IMR-90 (cell line): Measurements from ENCODE around the gene ODF2. TPM values are rescaled to one million over a fixed set of nuclear protein-coding genes. Genes with fewer than 3 reads are reported as not detected.

ENCODE experiments used
- ATAC-seq: fragments of 200-7000 bp; cut with Tn5 transposase; 2 replicates; pipeline ENCODE4 v1.9.1; 2020; ENCODE audit warnings: low read depth, mild to moderate bottlenecking, moderate library complexity
- BruUV-seq: library from RNA; stranded (reverse); fragments of 400-500 nt; replicated peaks from 2 replicates; lab custom pipeline; 2021; lab: Mats Ljungman, UMichigan
- CTCF ChIA-PET: fragments of 300-600 bp; formaldehyde crosslinking; extraction: SDS; loops from one replicate; lab custom pipeline; 2021; ENCODE audit warnings: antibody characterized with exemption; lab: Yijun Ruan, JAX
- POLR2A ChIA-PET: fragments of 300-600 bp; sonication (Branson Sonifier 250); formaldehyde crosslinking; loops from one replicate; lab custom pipeline; 2022; ENCODE audit warnings: antibody characterized with exemption; ENCODE audit not compliant: unreplicated experiment; lab: Charles Lee
- DNase-seq: peaks from one replicate; pipeline ENCODE4 v3.0.0; 2013
- H2AFZ ChIP-seq: replicated peaks from 2 replicates; pipeline ENCODE3; 2013; ENCODE audit warnings: low read length, mild to moderate bottlenecking; ENCODE audit not compliant: poor library complexity
- H2AK5ac ChIP-seq: 2 replicates; pipeline ENCODE4 v1.6.1; 2013; ENCODE audit warnings: low read depth, low read length, inconsistent platforms
- H2AK9ac ChIP-seq: replicated peaks from 2 replicates; pipeline ENCODE3; 2013; ENCODE audit warnings: mild to moderate bottlenecking, low read depth, low read length, moderate library complexity; ENCODE audit not compliant: poor library complexity
- H2BK120ac ChIP-seq: 2 replicates; pipeline ENCODE4 v1.6.1; 2013; ENCODE audit warnings: low read depth, low read length, inconsistent platforms
- H2BK15ac ChIP-seq: 3 replicates; pipeline ENCODE4 v1.6.1; 2013; ENCODE audit warnings: low read depth, low read length, inconsistent platforms
- H2BK20ac ChIP-seq: 2 replicates; pipeline ENCODE4 v1.6.1; 2013; ENCODE audit warnings: low read depth, mild to moderate bottlenecking, inconsistent platforms, low read length, moderate library complexity
- H2BK5ac ChIP-seq: 2 replicates; pipeline ENCODE4 v1.6.1; 2013; ENCODE audit warnings: mild to moderate bottlenecking, low read depth, low read length, inconsistent platforms; ENCODE audit not compliant: poor library complexity, severe bottlenecking
- H3K14ac ChIP-seq: replicated peaks from 2 replicates; pipeline ENCODE4 v1.6.1; 2013; ENCODE audit warnings: low read depth, low read length, inconsistent platforms
- H3K18ac ChIP-seq: 2 replicates; pipeline ENCODE4 v1.6.1; 2013; ENCODE audit warnings: low read depth, low read length, control low read depth
- H3K23ac ChIP-seq: 2 replicates; pipeline ENCODE4 v1.6.1; 2013; ENCODE audit warnings: low read depth, low read length, inconsistent platforms
- H3K27ac ChIP-seq: 2 replicates; pipeline ENCODE4 v1.5.1; 2013; ENCODE audit warnings: mild to moderate bottlenecking, control low read depth, low read length; ENCODE audit not compliant: insufficient read depth
- H3K27me3 ChIP-seq: 2 replicates; pipeline ENCODE4 v1.6.1; 2013; ENCODE audit warnings: low read length; ENCODE audit not compliant: control insufficient read depth, insufficient read depth
- H3K36me3 ChIP-seq: 2 replicates; pipeline ENCODE4 v1.6.1; 2013; ENCODE audit warnings: low read length, mixed read lengths; ENCODE audit not compliant: control insufficient read depth, insufficient read depth
- H3K4ac ChIP-seq: 2 replicates; pipeline ENCODE4 v1.6.1; 2013; ENCODE audit warnings: low read depth, low read length, inconsistent platforms
- H3K4me1 ChIP-seq: 2 replicates; pipeline ENCODE4 v1.6.1; 2013; ENCODE audit warnings: low read length, mixed read lengths; ENCODE audit not compliant: control insufficient read depth, insufficient read depth
- H3K4me2 ChIP-seq: 2 replicates; pipeline ENCODE4 v1.6.1; 2013; ENCODE audit warnings: low read depth, mild to moderate bottlenecking, control low read depth, low read length, moderate library complexity
- H3K4me3 ChIP-seq: 2 replicates; pipeline ENCODE4 v1.5.1; 2013; ENCODE audit warnings: low read depth, mild to moderate bottlenecking, control low read depth, low read length, moderate library complexity; ENCODE audit not compliant: insufficient read depth
- H3K56ac ChIP-seq: 2 replicates; pipeline ENCODE4 v1.6.1; 2013; ENCODE audit warnings: low read length, inconsistent platforms; ENCODE audit not compliant: insufficient read depth; ENCODE audit errors: extremely low read depth
- H3K79me1 ChIP-seq, 2 experiments: 2 replicates each; pipeline ENCODE4 v1.6.1; 2013; ENCODE audit warnings: low read length in 2 of 2, inconsistent platforms in 1 of 2, low read depth in 1 of 2
- H3K9ac ChIP-seq: 2 replicates; pipeline ENCODE4 v1.6.1; 2013; ENCODE audit warnings: low read depth, low read length, control low read depth
- H3K9me1 ChIP-seq: 2 replicates; pipeline ENCODE4 v1.6.1; 2013; ENCODE audit warnings: low read length, inconsistent platforms; ENCODE audit not compliant: insufficient read depth
- H3K9me3 ChIP-seq: 2 replicates; pipeline ENCODE4 v1.6.1; 2013; ENCODE audit warnings: low read length; ENCODE audit not compliant: control insufficient read depth, insufficient read depth
- H4K20me1 ChIP-seq: 2 replicates; pipeline ENCODE4 v1.6.1; 2013; ENCODE audit warnings: low read length, inconsistent platforms; ENCODE audit not compliant: insufficient read depth
- H4K5ac ChIP-seq: 2 replicates; pipeline ENCODE4 v1.6.1; 2013; ENCODE audit warnings: mild to moderate bottlenecking, low read depth, low read length, control low read depth
- H4K8ac ChIP-seq, 2 experiments: 2 replicates each; pipeline ENCODE4 v1.6.1; 2013; ENCODE audit warnings: low read depth in 2 of 2, low read length in 2 of 2, control low read depth in 1 of 2, inconsistent platforms in 1 of 2
- H4K91ac ChIP-seq: 2 replicates; pipeline ENCODE4 v1.6.1; 2013; ENCODE audit warnings: low read depth, low read length, inconsistent platforms; ENCODE audit not compliant: insufficient read depth
- BHLHE40 ChIP-seq: fragments of 150-350 bp; IDR thresholded peaks from 2 replicates; pipeline ENCODE4 v1.6.1; 2016; ENCODE audit warnings: mild to moderate bottlenecking, low read depth, low read length
- CHD1 ChIP-seq: IDR thresholded peaks from 2 replicates; pipeline ENCODE4 v1.6.1; 2012; ENCODE audit warnings: low read depth, low read length, improper control_type of control experiment
- CTCF ChIP-seq: conservative IDR thresholded peaks from 2 replicates; pipeline ENCODE4 v1.5.1; 2012; ENCODE audit warnings: mild to moderate bottlenecking, low read depth, low read length, improper control_type of control experiment
- ELK1 ChIP-seq: fragments of 150-350 bp; IDR thresholded peaks from 2 replicates; pipeline ENCODE4 v1.6.1; 2016; ENCODE audit warnings: low read depth, mild to moderate bottlenecking, low read length, moderate library complexity, borderline replicate concordance
- FOS ChIP-seq: fragments of 150-350 bp; IDR thresholded peaks from 2 replicates; pipeline ENCODE4 v1.6.1; 2016; ENCODE audit warnings: low read depth, low read length
- MAFK ChIP-seq: IDR thresholded peaks from 2 replicates; pipeline ENCODE4 v1.6.1; 2012; ENCODE audit warnings: low read depth, low read length, improper control_type of control experiment
- MAZ ChIP-seq: IDR thresholded peaks from 2 replicates; pipeline ENCODE4 v1.6.1; 2012; ENCODE audit warnings: low read depth, mild to moderate bottlenecking, low read length, improper control_type of control experiment, moderate library complexity, borderline replicate concordance
- MXI1 ChIP-seq: IDR thresholded peaks from 2 replicates; pipeline ENCODE4 v1.6.1; 2012; ENCODE audit warnings: low read depth, mild to moderate bottlenecking, low read length, moderate library complexity, borderline replicate concordance
- POLR2A ChIP-seq: IDR thresholded peaks from 2 replicates; pipeline ENCODE4 v1.6.1; 2012; ENCODE audit warnings: mild to moderate bottlenecking, low read depth, low read length
- RAD21 ChIP-seq: IDR thresholded peaks from 2 replicates; pipeline ENCODE4 v1.6.1; 2012; ENCODE audit warnings: low read length, improper control_type of control experiment
- RFX5 ChIP-seq: IDR thresholded peaks from 2 replicates; pipeline ENCODE4 v1.8.0; 2012; ENCODE audit warnings: low read depth, mild to moderate bottlenecking, low read length, moderate library complexity
- SMC3 ChIP-seq: fragments of 150-350 bp; IDR thresholded peaks from 2 replicates; pipeline ENCODE4 v1.6.1; 2016; ENCODE audit warnings: low read depth, mild to moderate bottlenecking, antibody characterized with exemption, low read length, moderate library complexity
- USF2 ChIP-seq: fragments of 150-350 bp; IDR thresholded peaks from 2 replicates; pipeline ENCODE4 v1.6.1; 2017; ENCODE audit warnings: mild to moderate bottlenecking, antibody characterized with exemption, low read length, low read depth
- WGBS, 2 experiments: methylation state at CpG; one replicate each; pipeline versions ENCODE4 v1.1.5 to v1.1.7; 2013; ENCODE audit warnings: missing lambda C conversion rate in 2 of 2; ENCODE audit not compliant: insufficient read length in 1 of 2; ENCODE audit errors: extremely low coverage in 2 of 2; 5-methylcytosine and 5-hydroxymethylcytosine counted together
- dilution Hi-C: fragments of 300-500 bp; cut with HindIII; formaldehyde crosslinking; loops from one replicate; pipeline ENCODE4 v1.14.3; 2018; ENCODE audit warnings: low sequenced_read_pairs; ENCODE audit not compliant: unreplicated experiment
- in situ Hi-C: fragments of 300-500 bp; cut with MboI; formaldehyde crosslinking; loops from 3 replicates; pipeline ENCODE4 v1.14.3; 2019; ENCODE audit warnings: low sequenced_read_pairs, inconsistent platforms, mixed read lengths
- intact Hi-C: fragments of 100-400 bp; cut with micrococcal nuclease; formaldehyde crosslinking; loops from 2 replicates; pipeline ENCODE4 v1.10.0; 2022
- polyA plus RNA-seq, 3 experiments: library from polyadenylated mRNA; depleted of rRNA; stranded (reverse); fragments of >200 nt; gene quantifications; 2 replicates each; pipeline ENCODE4 v1.2.3, GENCODE V29; 2012; ENCODE audit warnings: low replicate concordance in 1 of 3
- total RNA-seq: library from RNA; depleted of rRNA; stranded (reverse); fragments of >200 nt; gene quantifications from 2 replicates; pipeline ENCODE4 v1.2.3, GENCODE V29; 2012

Gene ODF2
- total and polyA plus RNA-seq, 2 of the 4 experiments (the other 2 are of a cell fraction): 40.2 to 46.4 TPM

- H3K27ac ChIP-seq: peak overlapping the region; percentile 39; the same call in 1 of the 2 replicates
Observed at GRCh38 chr9:128456613-128457061, 831 bp downstream of the ODF2 start.

More at GRCh38 chr9:128456613-128457061, 831 bp downstream of the ODF2 start:
- BruUV-seq: no TSS peak
- Histone ChIP-seq H3K18ac (no peak overlapping the region), H4K91ac (peak overlapping the region; percentile 60), H3K14ac (no peak overlapping the region), H3K4me3 (peak overlapping the region; percentile 74), H3K79me1 (peaks cover 13 to 28% of the 10 kb centered on the region in 2 experiments), H2BK120ac (no peak overlapping the region), H2BK5ac (peak overlapping the region; percentile 40), H3K27me3 (no peaks in the 10 kb centered on the region), H2AK5ac (peak overlapping the region; percentile 64; the same call in 1 of the 2 replicates), H3K23ac (peak overlapping the region; percentile 80; the same call in 1 of the 2 replicates), H4K5ac (no peak overlapping the region), H4K8ac (peak overlapping the region in 1 of 2 experiments; percentile 39; a peak in 1 of 4 replicates), H3K4me2 (peak overlapping the region; percentile 73), H2AFZ (peak overlapping the region; percentile 100), H3K56ac (0 out of 2 replicates have a peak overlapping the region, but pooled peaks have one; percentile 28), H3K9me3 (no peaks in the 10 kb centered on the region), H2BK20ac (no peak overlapping the region), H2BK15ac (no peak overlapping the region), H4K20me1 (0 out of 2 replicates have a peak, but pooled peaks cover 4% of the 10 kb centered on the region), H3K4me1 (peaks cover 6% of the 10 kb centered on the region; the same call in 1 of the 2 replicates), H3K36me3 (peaks cover 17% of the 10 kb centered on the region), H3K9me1 (no peaks in the 10 kb centered on the region), H3K4ac (peak overlapping the region; percentile 48; the same call in 1 of the 2 replicates), H3K9ac (peak overlapping the region; percentile 30), H2AK9ac (peak overlapping the region; percentile 87)
- DNase-seq (peak; percentile 58), ATAC-seq (peak; percentile 81)
- POLR2A ChIA-PET: interaction anchor here (0.5 kb wide), 1 partner anchor 26 kb away, joined by 3 read pairs; no protein-coding TSS in a partner anchor
- CTCF ChIA-PET: no interaction called here
- WGBS, 2 experiments: 0% methylated on average over 41 of the region's 48 CpGs; no CpG with 5 or more reads in 1 of the 2 experiments
- dilution Hi-C loops: no loop called here
- in situ Hi-C loops: no loop called here
- no peak for TF ChIP-seq POLR2A
- TF ChIP-seq SMC3: no peak
- peak; percentile 60 for TF ChIP-seq USF2
- TF ChIP-seq FOS: no peak
- TF ChIP-seq CTCF: no peak
- peak; percentile 52; the same call in 1 of the 2 replicates for TF ChIP-seq MXI1
- no peak for TF ChIP-seq BHLHE40
- no peak for TF ChIP-seq RAD21
- no peak for TF ChIP-seq ELK1
- TF ChIP-seq MAZ: peak; percentile 46
- TF ChIP-seq CHD1: no peak
- TF ChIP-seq RFX5: no peak
- TF ChIP-seq MAFK: no peak
- intact Hi-C loops: no loop called here
